Measurements from ENCODE around the gene RLBP1. TPM values are rescaled to one million over a fixed set of nuclear protein-coding genes. Genes with fewer than 3 reads are reported as not detected.

The RLBP1 gene
- total and polyA plus RNA-seq, 2 of the 13 experiments (the other 11 are each of a cell fraction or from before 2014, with no cell fraction given): 0.07 TPM; not detected in 1

DNA sequence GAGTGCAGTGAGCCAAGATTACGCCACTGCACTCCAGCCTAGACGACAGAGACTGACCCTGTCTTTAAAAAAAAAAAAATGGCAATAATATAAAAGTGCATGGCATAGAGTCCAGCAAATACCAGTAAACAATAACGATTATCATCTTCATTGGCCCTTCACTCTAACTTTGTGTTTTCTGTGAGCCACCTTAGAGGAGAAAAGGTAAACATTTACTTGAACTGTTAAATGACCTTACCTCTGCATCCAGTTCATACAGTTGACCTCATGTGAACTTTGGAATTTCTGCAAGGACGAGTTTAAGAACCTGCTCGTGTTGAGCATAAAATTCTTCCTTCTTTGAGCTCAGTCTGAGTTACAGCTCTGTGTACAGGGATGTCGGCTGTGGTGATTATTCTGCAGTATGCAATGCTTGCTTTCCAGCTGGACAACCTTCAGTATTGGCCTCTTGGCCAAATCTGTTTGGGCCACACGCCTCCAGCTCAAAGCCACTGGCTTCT lies 56.6 kb downstream of the RLBP1 start (continued):
- TF ChIP-seq ZNF704 (CRISPR knock-in tag; IDR thresholded peaks at IDR 0.05; ENCODE audit: borderline replicate concordance) (no peak), MIER2 (CRISPR knock-in tag; IDR thresholded peaks at IDR 0.05) (no peak), ZIK1 (CRISPR knock-in tag; IDR thresholded peaks at IDR 0.05; ENCODE audit: borderline replicate concordance, low read depth) (no peak), LCORL (IDR thresholded peaks at IDR 0.05) (no peak), LCORL (CRISPR knock-in tag; IDR thresholded peaks at IDR 0.05) (no peak), IKZF1 (IDR thresholded peaks at IDR 0.05) (no peak), ZNF451 (CRISPR knock-in tag; IDR thresholded peaks at IDR 0.05) (no peak), ZNF777 (CRISPR knock-in tag; IDR thresholded peaks at IDR 0.05) (no peak), ZBTB42 (CRISPR knock-in tag; IDR thresholded peaks at IDR 0.05) (no peak), ZBTB20 (CRISPR knock-in tag; IDR thresholded peaks at IDR 0.05; ENCODE audit: borderline replicate concordance, low read depth) (no peak), SIX1 (CRISPR knock-in tag; IDR thresholded peaks at IDR 0.05; ENCODE audit: borderline replicate concordance) (no peak), FOSL2 (CRISPR knock-in tag; IDR thresholded peaks at IDR 0.05) (0 out of 2 replicates have a peak, but pooled peaks have one; percentile 18), ZNF546 (CRISPR knock-in tag; conservative IDR thresholded peaks at IDR 0.05) (no peak), TP53 (CRISPR knock-in tag; conservative IDR thresholded peaks at IDR 0.05) (no peak), ZBTB39 (CRISPR knock-in tag; IDR thresholded peaks at IDR 0.05) (no peak), RBFOX2 (IDR thresholded peaks at IDR 0.05; ENCODE audit: low read depth, low read length) (no peak), HMGA1 (CRISPR knock-in tag; conservative IDR thresholded peaks at IDR 0.05) (no peak), YEATS2 (CRISPR knock-in tag; IDR thresholded peaks at IDR 0.05; ENCODE audit: borderline replicate concordance) (no peak), ZNF616 (CRISPR knock-in tag; IDR thresholded peaks at IDR 0.05; ENCODE audit: low read depth) (no peak)
- TF ChIP-seq, protein P1, sequence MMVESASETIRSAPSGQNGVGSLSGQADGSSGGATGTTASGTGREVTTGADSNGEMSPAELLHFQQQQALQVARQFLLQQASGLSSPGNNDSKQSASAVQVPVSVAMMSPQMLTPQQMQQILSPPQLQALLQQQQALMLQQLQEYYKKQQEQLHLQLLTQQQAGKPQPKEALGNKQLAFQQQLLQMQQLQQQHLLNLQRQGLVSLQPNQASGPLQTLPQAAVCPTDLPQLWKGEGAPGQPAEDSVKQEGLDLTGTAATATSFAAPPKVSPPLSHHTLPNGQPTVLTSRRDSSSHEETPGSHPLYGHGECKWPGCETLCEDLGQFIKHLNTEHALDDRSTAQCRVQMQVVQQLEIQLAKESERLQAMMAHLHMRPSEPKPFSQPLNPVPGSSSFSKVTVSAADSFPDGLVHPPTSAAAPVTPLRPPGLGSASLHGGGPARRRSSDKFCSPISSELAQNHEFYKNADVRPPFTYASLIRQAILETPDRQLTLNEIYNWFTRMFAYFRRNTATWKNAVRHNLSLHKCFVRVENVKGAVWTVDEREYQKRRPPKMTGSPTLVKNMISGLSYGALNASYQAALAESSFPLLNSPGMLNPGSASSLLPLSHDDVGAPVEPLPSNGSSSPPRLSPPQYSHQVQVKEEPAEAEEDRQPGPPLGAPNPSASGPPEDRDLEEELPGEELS (CRISPR knock-in tag; IDR thresholded peaks at IDR 0.05): peak; percentile 63
- TF ChIP-seq, protein P2, sequence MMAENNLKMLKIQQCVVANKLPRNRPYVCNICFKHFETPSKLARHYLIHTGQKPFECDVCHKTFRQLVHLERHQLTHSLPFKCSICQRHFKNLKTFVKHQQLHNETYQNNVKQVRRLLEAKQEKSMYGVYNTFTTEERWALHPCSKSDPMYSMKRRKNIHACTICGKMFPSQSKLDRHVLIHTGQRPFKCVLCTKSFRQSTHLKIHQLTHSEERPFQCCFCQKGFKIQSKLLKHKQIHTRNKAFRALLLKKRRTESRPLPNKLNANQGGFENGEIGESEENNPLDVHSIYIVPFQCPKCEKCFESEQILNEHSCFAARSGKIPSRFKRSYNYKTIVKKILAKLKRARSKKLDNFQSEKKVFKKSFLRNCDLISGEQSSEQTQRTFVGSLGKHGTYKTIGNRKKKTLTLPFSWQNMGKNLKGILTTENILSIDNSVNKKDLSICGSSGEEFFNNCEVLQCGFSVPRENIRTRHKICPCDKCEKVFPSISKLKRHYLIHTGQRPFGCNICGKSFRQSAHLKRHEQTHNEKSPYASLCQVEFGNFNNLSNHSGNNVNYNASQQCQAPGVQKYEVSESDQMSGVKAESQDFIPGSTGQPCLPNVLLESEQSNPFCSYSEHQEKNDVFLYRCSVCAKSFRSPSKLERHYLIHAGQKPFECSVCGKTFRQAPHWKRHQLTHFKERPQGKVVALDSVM (CRISPR knock-in tag; IDR thresholded peaks at IDR 0.05): no peak
- TF ChIP-seq, protein P3, sequence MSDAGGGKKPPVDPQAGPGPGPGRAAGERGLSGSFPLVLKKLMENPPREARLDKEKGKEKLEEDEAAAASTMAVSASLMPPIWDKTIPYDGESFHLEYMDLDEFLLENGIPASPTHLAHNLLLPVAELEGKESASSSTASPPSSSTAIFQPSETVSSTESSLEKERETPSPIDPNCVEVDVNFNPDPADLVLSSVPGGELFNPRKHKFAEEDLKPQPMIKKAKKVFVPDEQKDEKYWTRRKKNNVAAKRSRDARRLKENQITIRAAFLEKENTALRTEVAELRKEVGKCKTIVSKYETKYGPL (CRISPR knock-in tag; IDR thresholded peaks at IDR 0.05): no peak
- TF ChIP-seq, protein P4, sequence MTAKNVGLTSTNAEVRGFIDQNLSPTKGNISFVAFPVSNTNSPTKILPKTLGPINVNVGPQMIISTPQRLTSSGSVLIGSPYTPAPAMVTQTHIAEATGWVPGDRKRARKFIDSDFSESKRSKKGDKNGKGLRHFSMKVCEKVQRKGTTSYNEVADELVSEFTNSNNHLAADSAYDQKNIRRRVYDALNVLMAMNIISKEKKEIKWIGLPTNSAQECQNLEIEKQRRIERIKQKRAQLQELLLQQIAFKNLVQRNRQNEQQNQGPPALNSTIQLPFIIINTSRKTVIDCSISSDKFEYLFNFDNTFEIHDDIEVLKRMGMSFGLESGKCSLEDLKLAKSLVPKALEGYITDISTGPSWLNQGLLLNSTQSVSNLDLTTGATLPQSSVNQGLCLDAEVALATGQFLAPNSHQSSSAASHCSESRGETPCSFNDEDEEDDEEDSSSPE (CRISPR knock-in tag; IDR thresholded peaks at IDR 0.05): no peak

Measured in HepG2 (cell line).